WERI-Rb-1 (cell line): Measurements from ENCODE around the gene CNEP1R1.

Experiments
- DNase-seq: peaks from one replicate; pipeline ENCODE4 v3.0.0-alpha.2; 2020
- H3K27ac ChIP-seq: fragments of 250-450 bp; sonication (Bioruptor Pico); 2 replicates; pipeline ENCODE4 v1.5.1; 2020; ENCODE audit warnings: mild to moderate bottlenecking, moderate library complexity
- H3K27me3 ChIP-seq: fragments of 250-450 bp; sonication (Bioruptor Pico); 2 replicates; pipeline ENCODE4 v1.5.1; 2021; ENCODE audit warnings: mild to moderate bottlenecking, low read depth, moderate library complexity; ENCODE audit not compliant: insufficient read depth, severe bottlenecking
- H3K36me3 ChIP-seq: fragments of 250-450 bp; sonication (Bioruptor Pico); 2 replicates; pipeline ENCODE4 v1.5.1; 2020; ENCODE audit warnings: mild to moderate bottlenecking, moderate library complexity
- H3K4me3 ChIP-seq: 2 replicates; pipeline ENCODE4 v1.5.1; 2011; ENCODE audit warnings: low read depth, mild to moderate bottlenecking, control low read depth, low read length
- H3K9me3 ChIP-seq: fragments of 250-450 bp; sonication (Bioruptor Pico); 2 replicates; pipeline ENCODE4 v1.5.1; 2021; ENCODE audit warnings: mild to moderate bottlenecking, moderate library complexity; ENCODE audit not compliant: severe bottlenecking
- CTCF ChIP-seq: IDR thresholded peaks from 2 replicates; pipeline ENCODE4 v1.5.1; 2011; ENCODE audit warnings: low read depth, mild to moderate bottlenecking, control low read depth, inconsistent platforms, low read length

Gene CNEP1R1

GRCh38 chr16:50021544-50021943 lies 3.5 kb upstream of the CNEP1R1 start:
- peak; percentile 59 for DNase-seq
- H3K36me3 ChIP-seq: no peaks in the 10 kb centered on the region; the same call in 1 of the 2 replicates

DNA sequence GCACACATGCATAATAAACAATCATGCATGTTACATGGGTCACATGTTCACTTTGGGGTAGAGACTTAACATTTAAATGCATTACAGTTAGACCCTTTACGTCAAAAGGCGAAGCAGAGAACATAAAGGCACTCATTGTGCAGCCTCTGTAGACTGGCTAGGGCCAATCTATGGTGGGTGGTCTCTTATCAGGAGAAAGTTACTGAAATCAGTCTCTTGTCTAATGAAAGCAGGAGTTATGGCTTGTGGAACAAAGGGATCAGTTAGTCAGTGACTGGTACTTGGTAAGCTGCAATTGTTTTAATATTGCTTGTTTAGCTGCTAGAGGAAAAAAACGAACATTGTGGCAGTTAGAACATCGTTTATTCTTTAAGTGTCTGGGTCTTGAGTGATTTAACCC lies 1.4 kb upstream of the CNEP1R1 start:
- no peak overlapping the region for H3K4me3 ChIP-seq
- H3K9me3 ChIP-seq: no peaks in the 10 kb centered on the region
- no peak for TF ChIP-seq CTCF
- H3K27me3 ChIP-seq: no peaks in the 10 kb centered on the region
- H3K36me3 ChIP-seq: no peaks in the 10 kb centered on the region; the same call in 1 of the 2 replicates
- DNase-seq: no peak
- no peak overlapping the region for H3K27ac ChIP-seq

More at GRCh38 chr16:50021544-50021943, 3.5 kb upstream of the CNEP1R1 start:
- Histone ChIP-seq H3K27me3 (no peaks in the 10 kb centered on the region), H3K4me3 (no peak overlapping the region), H3K27ac (no peak overlapping the region), H3K9me3 (no peaks in the 10 kb centered on the region)
- peak; percentile 63 for TF ChIP-seq CTCF

- no peaks in the 10 kb centered on the region for H3K9me3 ChIP-seq
- H3K4me3 ChIP-seq: no peak overlapping the region
- DNase-seq: no peak
- no peak overlapping the region for H3K27ac ChIP-seq
- H3K36me3 ChIP-seq: no peaks in the 10 kb centered on the region; the same call in 1 of the 2 replicates
- no peaks in the 10 kb centered on the region for H3K27me3 ChIP-seq
- no peak for TF ChIP-seq CTCF
Measured at GRCh38 chr16:50024207-50024606, 818 bp upstream of the CNEP1R1 start.

GRCh38 chr16:50025537-50025931 lies 509 bp downstream of the CNEP1R1 start:
- no peaks in the 10 kb centered on the region for H3K9me3 ChIP-seq
- H3K36me3 ChIP-seq: peaks cover 3% of the 10 kb centered on the region; the same call in 1 of the 2 replicates
- peak; percentile 12 for DNase-seq
- no peaks in the 10 kb centered on the region for H3K27me3 ChIP-seq
- peak overlapping the region; percentile 91 for H3K4me3 ChIP-seq
- no peak for TF ChIP-seq CTCF
- peak overlapping the region; percentile 52 for H3K27ac ChIP-seq

- Histone ChIP-seq H3K36me3 (peaks cover 14% of the 10 kb centered on the region), H3K27me3 (no peaks in the 10 kb centered on the region), H3K4me3 (no peak overlapping the region), H3K9me3 (no peaks in the 10 kb centered on the region), H3K27ac (no peak overlapping the region)
- no peak for TF ChIP-seq CTCF
- DNase-seq: no peak
Measured at GRCh38 chr16:50027829-50028228, 2.8 kb downstream of the CNEP1R1 start.

DNA sequence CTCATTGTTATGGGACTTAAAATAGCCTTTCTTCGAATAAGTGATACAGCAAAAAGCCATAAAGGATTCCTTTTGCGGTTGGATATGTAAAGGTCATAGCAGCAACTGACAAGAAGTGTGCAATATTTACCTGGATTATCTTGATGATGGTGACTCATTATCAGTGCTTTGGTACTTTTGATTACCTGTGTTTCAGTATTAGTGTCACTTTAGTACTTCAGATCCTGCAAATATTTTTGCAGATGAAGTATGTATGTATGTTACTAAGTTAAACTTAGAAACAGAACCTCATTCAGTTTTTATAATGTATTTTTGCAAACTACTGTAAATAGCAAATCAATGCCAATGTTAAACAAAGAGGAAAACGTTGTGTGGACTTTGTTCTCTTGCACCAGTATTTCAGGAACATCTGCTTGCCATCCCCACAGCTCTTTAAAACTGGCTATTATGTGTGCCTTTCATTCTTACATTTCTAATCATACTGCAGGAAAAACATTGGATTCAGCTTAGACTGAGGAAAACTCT lies 10.5 kb downstream of the CNEP1R1 start:
- TF ChIP-seq CTCF: no peak
- Histone ChIP-seq H3K36me3 (peaks cover 26% of the 10 kb centered on the region), H3K4me3 (no peak overlapping the region), H3K27me3 (no peaks in the 10 kb centered on the region), H3K27ac (no peak overlapping the region), H3K9me3 (no peaks in the 10 kb centered on the region)
- no peak for DNase-seq
